NCI-H748 (cell line): ENCODE data around the gene KCTD5.
"Not testable (repeated sequence)": the region's sequence is repeated elsewhere in the genome, so short reads cannot be mapped to it uniquely, and the experiment has no call there.

Experiments
- DNase-seq: peaks from one replicate; lab custom pipeline; 2025; ENCODE audit not compliant: unreplicated experiment; lab: John Stamatoyannopoulos, UW

KCTD5 gene, protein sequence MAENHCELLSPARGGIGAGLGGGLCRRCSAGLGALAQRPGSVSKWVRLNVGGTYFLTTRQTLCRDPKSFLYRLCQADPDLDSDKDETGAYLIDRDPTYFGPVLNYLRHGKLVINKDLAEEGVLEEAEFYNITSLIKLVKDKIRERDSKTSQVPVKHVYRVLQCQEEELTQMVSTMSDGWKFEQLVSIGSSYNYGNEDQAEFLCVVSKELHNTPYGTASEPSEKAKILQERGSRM

DNA sequence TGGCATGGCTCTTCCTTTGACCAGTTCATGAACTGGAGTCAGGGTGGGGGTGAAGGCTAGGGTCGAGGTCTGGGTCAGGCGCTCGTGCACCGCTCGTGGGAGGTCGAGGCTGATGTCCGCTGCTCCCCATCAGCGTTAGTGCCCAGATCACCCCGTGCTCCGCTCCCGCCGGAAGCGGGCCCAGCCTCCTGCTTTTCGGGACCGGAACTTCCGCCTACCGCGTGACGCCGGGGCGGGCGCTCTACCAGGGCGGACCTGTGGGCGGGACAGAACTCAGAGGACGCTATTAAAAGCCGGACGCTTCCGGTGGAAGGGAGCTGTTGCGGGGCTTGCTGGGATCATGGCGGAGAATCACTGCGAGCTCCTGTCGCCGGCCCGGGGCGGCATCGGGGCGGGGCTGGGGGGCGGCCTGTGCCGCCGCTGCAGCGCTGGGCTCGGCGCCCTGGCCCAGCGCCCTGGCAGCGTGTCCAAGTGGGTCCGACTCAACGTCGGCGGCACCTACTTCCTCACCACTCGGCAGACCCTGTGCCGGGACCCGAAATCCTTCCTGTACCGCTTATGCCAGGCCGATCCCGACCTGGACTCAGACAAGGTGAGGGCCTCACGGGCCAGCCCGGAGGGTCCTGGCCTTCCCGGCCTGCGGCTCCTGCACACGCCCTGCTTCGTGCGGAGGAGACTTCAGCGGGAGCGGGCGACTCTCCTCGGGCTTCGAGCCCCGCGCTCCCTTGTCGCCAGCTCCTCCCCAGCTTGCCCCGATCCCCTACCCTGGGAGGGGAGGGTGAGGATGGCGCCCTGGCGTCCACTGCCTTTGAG lies at the start of gene KCTD5:
TSS of gene KCTD5 (plus strand) at position 315 of the 813 bp plus-strand sequence. CDS start at position 341, 26 bp downstream.
- DNase-seq: peak; percentile 92

GRCh38 chr16:2639071-2639721 lies 43.1 kb upstream of the KCTD5 start:
- not testable (repeated sequence) for DNase-seq

DNA sequence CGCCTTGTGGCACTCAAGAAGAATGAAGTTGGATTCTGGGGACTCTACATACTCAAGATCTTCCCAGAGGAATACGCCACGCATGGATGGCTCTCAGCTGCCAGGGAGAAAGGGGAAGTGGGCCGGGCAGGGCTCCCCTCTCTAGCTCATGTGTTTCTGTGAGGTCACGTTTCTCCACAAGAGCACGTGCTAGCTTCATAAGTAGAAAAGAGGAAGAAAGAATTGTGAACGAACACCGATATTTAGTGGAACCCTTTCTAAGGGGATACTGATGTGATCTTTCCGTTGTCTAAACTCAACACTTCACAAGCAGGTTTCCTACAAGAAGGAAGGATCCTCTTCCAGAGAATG lies 42.6 kb upstream of the KCTD5 start:
- not testable (repeated sequence) for DNase-seq

DNA sequence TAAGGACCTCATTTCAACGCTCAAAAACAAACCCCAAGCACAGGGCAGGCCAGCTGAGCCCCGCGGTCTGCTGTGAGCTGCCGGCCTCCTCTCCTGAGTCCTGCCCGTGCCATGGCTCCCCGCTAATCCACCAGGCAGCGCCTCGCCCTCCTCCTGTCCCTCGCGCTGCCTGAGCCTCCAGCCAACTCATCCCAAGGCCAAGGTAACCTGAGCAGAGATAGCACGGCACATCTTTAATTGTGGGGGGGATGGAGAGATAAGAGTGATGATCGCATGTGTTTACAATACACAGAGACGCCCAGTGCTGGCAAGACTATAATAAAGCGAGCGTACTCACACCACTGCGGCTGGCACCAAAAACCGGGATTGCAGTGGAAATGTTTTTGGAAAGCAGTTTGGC lies 39.8 kb upstream of the KCTD5 start:
- DNase-seq: not testable (repeated sequence)

DNA sequence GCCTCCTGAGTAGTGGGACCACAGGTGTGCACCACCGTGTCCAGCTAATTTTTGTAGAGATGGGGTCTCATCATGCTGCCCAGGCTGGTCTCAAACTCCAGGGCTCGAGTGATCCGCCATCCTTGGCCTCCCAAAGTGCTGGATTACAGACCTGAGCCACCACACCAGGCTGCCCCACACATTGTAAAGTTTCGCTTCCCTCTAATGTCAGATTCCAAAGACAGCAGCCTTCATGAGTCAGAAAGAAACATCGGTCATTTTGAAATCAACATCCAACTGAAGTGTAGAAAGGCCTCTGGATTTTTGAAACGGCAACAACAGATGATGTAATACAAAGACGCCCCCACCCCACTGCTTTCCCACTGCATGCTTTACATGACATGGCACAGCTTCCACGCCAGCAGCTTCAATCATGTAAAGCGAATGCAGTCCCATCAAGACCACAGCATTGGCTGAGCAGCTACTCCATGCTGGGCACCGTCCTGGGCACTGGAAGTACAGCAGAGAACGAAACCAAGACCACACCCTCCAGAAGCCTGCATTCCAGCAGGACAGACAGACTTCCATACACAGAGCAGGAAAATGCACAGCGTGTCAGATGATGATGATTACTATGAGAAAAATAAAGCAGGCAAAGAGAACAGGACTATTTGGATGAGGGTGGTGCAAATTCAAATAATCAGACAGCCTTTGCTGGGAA lies 37.4 kb upstream of the KCTD5 start:
- not testable (repeated sequence) for DNase-seq

DNA sequence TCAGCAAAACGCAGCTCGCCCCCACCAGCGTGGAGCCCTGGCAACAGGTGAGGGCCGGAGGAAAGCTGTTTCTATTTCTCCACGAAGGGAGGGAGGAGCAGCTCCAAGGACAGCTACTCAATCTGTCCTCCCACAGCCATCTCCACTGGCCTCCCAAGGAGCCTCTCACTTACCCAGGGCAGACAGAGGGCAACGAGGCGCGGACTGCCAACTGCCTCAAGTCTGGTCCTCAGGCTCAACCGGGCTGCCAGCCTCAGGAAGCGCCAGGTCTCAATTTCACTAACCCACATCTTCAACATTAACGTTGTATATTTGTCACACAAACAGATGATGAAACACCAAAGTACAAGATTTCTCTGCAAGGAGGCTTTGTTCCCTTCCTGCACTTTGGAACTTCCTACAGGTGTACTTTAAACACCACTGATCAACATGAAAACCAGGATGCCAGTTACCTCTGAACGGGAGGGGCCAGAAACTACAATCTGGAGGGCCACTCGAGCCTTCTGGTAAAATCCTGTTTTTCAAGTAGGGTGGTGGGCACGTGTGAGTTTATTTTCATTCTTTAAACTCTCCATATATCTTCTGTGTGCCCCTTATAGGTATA lies 31.0 kb upstream of the KCTD5 start:
- not testable (repeated sequence) for DNase-seq

DNA sequence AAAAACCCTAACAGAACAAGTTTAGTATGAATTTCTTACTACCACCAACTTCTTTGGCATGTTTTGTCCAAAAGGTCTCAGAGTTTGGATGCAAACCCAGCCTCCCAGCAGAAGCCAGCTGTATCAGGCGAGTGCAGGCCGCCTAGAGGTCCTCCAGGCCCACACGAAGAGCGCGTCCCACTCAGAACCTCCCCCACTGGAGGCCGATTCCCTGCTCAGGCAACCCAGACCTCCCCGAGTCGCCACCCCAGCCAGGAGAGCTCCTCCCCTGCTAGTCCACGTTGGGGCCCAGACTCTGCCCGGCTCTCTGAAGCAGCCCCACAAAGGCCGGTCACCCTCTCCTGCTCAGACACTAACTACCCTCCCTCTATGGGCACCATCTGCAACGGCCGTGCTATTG lies 28.4 kb upstream of the KCTD5 start:
- DNase-seq: not testable (repeated sequence)

DNA sequence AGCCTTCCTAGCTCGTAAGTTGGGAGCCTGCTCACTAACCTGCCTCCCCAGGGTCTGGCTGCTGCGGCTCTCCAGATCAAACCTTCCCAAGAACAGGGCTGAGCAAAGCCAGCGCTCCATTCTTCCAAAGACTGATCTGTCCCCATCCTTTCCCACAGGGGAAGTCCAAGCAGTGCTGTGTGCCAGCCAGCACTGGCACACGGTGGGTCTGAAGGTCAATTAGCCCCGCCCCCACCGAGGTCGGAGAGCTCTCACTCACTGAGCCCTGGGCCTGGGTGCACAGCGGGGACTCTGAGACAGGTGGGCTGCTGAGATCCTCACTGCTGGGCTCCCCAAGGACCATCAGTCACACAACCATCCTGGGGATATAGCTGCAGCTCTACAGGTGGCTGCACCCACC lies 27.4 kb upstream of the KCTD5 start:
- DNase-seq: not testable (repeated sequence)

DNA sequence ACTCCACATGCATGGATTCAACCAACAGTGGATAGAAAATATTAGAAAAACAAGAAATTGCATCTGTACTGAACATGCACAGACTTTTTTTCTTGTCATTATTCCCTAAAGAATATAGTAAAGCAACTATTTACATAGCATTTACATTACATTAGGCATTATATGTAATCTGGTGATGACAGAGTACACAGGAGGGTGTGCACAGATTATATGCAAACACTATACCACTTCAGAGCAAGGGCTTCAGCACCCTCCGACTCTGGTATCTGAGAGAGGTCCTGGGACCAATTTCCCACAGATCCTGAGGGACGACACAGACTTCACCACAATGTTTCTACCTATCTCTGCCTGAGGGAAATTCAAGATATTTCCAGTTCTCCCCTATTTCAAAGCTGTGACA lies 25.3 kb upstream of the KCTD5 start:
- no peak for DNase-seq

- DNase-seq: not testable (repeated sequence)
These were observed 24.5 kb upstream of the KCTD5 start for GRCh38 chr16:2657803-2658202.

DNA sequence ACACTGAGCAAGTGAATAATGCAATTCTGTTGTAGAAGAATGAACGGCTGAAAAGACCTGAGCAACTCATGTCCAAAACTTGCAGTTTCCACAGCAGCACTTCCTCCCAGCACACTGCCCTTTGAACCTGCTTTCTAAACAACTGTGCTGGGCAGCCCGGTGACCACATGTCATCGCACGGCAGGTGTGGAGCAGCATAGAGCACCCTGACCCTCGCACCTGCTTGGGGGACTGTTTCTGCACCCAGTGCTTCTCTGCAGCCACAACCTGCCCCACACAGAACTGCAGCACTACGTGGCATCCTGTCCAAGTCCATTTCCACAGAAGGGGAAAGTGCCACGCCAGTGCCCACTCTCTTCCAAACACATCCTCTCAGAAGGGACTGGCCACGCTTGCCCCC lies 22.8 kb upstream of the KCTD5 start:
- not testable (repeated sequence) for DNase-seq

DNA sequence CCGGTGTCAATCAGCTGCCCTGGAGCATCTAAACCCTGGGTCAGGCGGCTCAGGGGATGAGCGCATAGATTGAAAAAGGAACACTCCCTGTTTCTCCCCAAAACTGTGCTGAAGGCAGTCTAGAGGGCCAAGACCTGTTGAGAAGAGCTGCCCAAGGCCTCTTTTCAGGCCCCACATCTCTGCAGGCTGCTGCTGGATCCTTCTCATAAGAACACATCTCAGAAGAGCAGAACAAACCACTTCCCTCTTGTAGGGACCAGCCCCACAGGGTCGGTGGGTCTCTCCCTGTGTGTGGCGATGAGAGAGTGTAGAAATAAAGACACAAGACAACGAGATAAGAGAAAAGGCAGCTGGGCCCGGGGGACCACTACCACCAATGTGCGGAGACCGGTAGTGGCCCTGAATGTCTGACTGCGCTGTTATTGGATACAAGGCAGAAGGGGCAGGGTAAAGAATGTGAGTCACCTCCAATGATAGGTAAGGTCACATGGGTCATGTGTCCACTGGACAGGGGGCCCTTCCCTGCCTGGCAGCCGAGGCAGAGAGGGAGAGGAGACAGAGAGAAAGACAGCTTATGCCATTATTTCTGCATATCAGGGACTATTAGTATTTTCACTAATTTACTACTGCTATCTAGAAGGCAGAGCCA lies 22.2 kb upstream of the KCTD5 start:
- DNase-seq: not testable (repeated sequence)

DNA sequence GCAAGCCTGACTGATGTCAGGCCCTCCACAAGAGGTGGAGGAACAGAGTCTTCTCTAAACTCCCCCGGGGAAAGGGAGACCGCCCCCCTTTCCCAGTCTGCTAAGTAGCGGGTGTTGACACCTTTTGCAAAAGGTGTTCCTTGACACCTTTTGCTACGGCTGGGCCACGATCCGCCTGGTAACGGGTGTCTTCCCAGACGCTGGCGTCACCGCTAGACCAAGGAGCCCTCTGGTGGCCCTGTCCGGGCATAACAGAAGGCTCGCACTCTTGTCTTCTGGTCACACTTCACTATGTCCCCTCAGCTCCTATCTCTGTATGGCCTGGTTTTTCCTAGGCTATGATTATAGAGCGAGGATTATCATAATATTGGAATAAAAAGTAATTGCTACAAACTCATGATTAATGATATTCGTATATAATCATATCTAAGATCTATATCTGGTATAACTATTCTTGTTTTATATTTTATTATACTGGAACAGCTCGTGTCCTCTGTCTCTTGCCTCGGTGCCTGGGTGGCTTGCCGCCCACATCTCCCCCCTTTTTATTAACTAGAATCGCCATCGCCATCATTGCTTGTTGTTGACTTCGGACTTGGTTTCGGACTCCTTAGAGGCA lies 21.5 kb upstream of the KCTD5 start:
- peak; percentile 13 for DNase-seq

GRCh38 chr16:2663553-2664546 lies 18.5 kb upstream of the KCTD5 start:
- DNase-seq: no peak

DNA sequence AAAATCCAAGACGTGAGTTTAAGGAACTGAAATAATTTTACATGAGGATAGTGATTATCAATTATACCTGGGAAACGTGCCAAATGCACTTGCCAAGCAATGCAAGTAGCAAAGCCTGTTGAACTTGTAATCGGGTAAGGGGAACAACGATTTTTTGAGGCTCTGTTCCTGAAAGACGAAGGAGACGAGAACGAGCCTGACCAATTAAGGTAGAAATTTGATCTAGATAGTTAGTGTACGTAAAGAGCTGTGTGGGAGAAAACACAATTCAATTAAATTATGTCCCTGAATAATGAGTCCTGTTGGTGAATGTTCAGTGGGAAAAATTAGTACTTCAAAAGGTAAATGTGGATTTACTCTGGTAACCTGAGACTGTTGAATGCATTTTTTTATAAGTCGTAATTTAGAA lies 17.7 kb upstream of the KCTD5 start:
- DNase-seq: peak; percentile 52

DNA sequence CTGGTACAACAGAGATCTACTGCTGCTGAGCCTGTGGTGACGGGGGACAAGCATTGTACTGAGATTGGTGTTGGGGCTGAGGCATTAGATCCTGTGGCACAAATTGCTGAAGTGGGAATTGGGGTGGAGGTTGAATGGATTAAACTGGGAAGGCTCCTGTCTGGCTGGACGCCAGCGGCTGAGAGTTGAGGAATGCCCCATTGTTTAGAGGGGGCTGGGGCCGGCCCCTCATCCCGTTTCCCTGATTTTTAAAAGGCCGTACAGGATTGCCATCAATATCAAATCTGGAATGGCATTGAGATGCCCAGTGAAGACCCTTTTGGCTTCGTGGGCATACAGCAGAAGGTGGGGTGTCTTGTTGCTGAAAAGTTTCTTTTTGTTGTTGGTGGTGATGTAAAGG lies 15.7 kb upstream of the KCTD5 start:
- not testable (repeated sequence) for DNase-seq

DNA sequence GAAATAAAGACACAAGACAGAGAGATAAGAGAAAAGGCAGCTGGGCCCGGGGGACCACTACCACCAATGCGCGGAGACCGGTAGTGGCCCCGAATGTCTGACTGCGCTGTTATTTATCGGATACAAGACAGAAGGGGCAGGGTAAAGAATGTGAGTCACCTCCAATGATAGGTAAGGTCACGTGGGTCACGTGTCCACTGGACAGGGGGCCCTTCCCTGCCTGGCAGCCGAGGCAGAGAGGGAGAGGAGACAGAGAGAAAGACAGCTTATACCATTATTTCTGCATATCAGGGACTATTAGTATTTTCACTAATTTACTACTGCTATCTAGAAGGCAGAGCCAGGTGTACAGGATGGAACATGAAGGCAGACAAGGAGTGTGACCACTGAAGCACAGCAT lies 12.7 kb upstream of the KCTD5 start:
- DNase-seq: not testable (repeated sequence)

DNA sequence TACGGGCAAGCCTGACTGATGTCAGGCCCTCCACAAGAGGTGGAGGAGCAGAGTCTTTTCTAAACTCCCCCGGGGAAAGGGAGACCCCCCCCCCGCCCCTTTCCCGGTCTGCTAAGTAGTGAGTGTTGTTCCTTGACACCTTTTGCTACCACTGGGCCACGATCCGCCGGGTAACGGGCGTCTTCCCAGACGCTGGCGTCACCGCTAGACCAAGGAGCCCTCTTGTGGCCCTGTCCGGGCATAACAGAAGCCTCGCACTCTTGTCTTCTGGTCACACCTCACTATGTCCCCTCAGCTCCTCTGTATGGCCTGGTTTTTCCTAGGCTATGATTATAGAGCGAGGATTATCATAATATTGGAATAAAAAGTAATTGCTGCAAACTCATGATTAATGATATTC lies 12.3 kb upstream of the KCTD5 start:
- DNase-seq: peak; percentile 9

DNA sequence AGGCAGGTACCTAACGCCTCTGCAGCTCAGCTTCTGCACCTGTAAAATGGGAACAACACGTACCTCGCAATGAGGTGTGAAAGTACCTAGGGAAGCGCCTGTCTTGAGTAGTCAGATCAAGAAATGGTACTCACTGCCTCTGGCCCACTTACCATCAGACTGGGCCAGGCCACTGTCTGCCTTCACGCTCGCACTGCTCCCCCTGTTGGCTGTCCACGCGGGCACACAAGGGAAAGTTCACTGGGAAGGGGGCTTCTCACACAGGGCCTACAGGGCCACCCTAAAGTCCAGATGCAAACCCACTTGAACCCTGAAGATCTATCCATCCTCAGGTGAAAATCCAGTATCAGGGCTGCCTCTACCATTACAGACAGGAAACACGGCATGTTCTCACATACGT lies 11.1 kb upstream of the KCTD5 start:
- DNase-seq: peak; percentile 0
